GM23338 (cell line): ENCODE measurements around the gene DNAH9.

Source experiments
- CREB1 ChIP-seq: fragments of 250-450 bp; sonication (Bioruptor Pico); IDR thresholded peaks from 2 replicates; pipeline ENCODE4 v1.5.0; 2020; ENCODE audit warnings: low read depth, mild to moderate bottlenecking, moderate library complexity
- CTCF ChIP-seq, 2 experiments: fragments of 200-600 bp in 1 of 2; sonication (generic) in 1 of 2; conservative IDR thresholded peaks; 2 replicates each; pipeline versions ENCODE4 v1.5.1 to v1.6.1; 2016 to 2017; ENCODE audit warnings: antibody characterized with exemption in 2 of 2, low read depth in 2 of 2, mild to moderate bottlenecking in 2 of 2, moderate library complexity in 1 of 2
- EZH2 ChIP-seq: fragments of 200-600 bp; sonication (generic); IDR thresholded peaks from one replicate; pipeline ENCODE4 v1.8.0; 2017; ENCODE audit warnings: antibody characterized with exemption, mild to moderate bottlenecking, low read depth; ENCODE audit not compliant: unreplicated experiment
- EZH2phosphoT487 ChIP-seq: fragments of 200-600 bp; sonication (generic); IDR thresholded peaks from one replicate; pipeline ENCODE4 v1.8.1; 2018; ENCODE audit warnings: antibody characterized with exemption; ENCODE audit not compliant: unreplicated experiment
- POLR2AphosphoS5 ChIP-seq: IDR thresholded peaks from 2 replicates; pipeline ENCODE4 v1.6.1; 2016; ENCODE audit warnings: antibody characterized with exemption, low read depth
- REST ChIP-seq: IDR thresholded peaks from one replicate; pipeline ENCODE4 v1.6.1; 2018; ENCODE audit warnings: antibody characterized with exemption; ENCODE audit not compliant: unreplicated experiment
- ZNF462 ChIP-seq: fragments of 250-450 bp; sonication (Bioruptor Pico); IDR thresholded peaks from 2 replicates; pipeline ENCODE4 v1.5.0; 2020; ENCODE audit warnings: mild to moderate bottlenecking, moderate library complexity
- TF ChIP-seq, protein P1 (sequence below): IDR thresholded peaks from 2 replicates; pipeline ENCODE4 v1.6.1; 2016; ENCODE audit warnings: antibody characterized with exemption

- no peak for TF ChIP-seq CTCF (conservative IDR thresholded peaks at IDR 0.05; ENCODE audit: low read depth in 2 of 2)
- TF ChIP-seq EZH2: no peak
- TF ChIP-seq ZNF462 (CRISPR knock-in tag): no peak
- no peak for TF ChIP-seq EZH2phosphoT487
- TF ChIP-seq, protein P1, sequence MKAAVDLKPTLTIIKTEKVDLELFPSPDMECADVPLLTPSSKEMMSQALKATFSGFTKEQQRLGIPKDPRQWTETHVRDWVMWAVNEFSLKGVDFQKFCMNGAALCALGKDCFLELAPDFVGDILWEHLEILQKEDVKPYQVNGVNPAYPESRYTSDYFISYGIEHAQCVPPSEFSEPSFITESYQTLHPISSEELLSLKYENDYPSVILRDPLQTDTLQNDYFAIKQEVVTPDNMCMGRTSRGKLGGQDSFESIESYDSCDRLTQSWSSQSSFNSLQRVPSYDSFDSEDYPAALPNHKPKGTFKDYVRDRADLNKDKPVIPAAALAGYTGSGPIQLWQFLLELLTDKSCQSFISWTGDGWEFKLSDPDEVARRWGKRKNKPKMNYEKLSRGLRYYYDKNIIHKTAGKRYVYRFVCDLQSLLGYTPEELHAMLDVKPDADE: no peak
- no peak for TF ChIP-seq REST
- TF ChIP-seq CREB1 (CRISPR knock-in tag): no peak
- TF ChIP-seq POLR2AphosphoS5: no peak
Measured at GRCh38 chr17:11624976-11625375, 26.7 kb downstream of the DNAH9 start.
